AG09319 (cell line): ENCODE measurements around the gene PARS2.

ENCODE experiments used
- DNase-seq: peaks from one replicate; pipeline ENCODE4 v3.0.0-alpha.2; 2010; ENCODE audit warnings: low read depth; ENCODE audit errors: extremely low read depth
- TF ChIP-seq, protein P1 (sequence below): IDR thresholded peaks from 2 replicates; pipeline ENCODE4 v1.5.1; 2011; ENCODE audit warnings: low read depth, mild to moderate bottlenecking, inconsistent platforms, low read length, moderate library complexity

The PARS2 gene

GRCh38 chr1:54767526-54767925 is 3.2 kb upstream of the PARS2 start:
- TF ChIP-seq, protein P1, sequence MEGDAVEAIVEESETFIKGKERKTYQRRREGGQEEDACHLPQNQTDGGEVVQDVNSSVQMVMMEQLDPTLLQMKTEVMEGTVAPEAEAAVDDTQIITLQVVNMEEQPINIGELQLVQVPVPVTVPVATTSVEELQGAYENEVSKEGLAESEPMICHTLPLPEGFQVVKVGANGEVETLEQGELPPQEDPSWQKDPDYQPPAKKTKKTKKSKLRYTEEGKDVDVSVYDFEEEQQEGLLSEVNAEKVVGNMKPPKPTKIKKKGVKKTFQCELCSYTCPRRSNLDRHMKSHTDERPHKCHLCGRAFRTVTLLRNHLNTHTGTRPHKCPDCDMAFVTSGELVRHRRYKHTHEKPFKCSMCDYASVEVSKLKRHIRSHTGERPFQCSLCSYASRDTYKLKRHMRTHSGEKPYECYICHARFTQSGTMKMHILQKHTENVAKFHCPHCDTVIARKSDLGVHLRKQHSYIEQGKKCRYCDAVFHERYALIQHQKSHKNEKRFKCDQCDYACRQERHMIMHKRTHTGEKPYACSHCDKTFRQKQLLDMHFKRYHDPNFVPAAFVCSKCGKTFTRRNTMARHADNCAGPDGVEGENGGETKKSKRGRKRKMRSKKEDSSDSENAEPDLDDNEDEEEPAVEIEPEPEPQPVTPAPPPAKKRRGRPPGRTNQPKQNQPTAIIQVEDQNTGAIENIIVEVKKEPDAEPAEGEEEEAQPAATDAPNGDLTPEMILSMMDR: no peak

DNA sequence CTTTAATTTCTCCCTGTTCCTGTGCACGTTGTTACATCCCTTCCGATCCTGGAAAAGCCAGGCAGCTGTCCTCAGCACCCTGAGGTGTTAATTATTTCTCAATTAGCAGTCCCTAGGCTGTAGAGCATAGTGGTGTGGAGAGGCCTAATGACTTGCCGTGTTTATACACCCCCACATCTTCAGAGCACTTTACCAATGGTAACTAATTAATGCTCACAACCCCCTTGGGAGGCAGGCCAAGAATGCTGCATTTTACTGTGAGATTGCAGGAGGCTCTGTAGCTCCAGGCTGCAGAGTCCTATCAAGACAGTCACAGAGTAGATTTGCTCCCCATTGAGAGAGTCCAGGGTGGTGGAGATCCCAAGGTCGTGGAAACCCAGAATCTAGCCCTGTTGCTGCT is 2.4 kb upstream of the PARS2 start:
- TF ChIP-seq, protein P1: no peak
- DNase-seq: no peak

More at GRCh38 chr1:54767526-54767925, 3.2 kb upstream of the PARS2 start:
- no peak for DNase-seq

DNA sequence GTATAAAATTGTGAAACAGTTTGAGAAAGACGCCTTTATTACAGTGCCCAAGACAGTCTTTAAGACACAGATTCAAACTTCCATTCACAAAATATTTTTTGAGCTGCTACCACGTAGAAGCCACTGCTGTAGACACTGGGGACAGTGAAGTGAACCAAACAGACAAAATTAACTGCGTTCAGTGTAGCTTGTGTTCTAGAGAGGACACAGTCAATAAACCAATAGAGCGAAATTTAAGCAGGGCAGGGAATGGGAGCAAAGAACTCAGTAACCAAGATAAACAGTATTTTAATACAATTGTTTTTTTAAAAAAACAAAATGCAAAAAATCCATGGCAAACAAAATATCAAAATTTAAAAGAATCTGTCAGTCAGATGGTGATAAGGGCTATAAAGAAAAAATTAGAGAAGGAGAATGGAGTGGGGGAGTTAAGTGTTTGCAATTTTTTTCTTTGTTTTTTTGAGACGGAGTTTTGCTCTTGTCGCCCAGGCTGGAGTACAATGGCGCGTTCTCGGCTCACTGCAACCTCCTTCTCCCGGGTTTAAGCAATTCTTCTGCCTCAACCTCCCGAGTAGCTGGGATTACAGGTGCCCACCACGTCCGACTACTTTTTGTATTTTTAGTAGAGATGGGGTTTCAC is 719 bp upstream of the PARS2 start:
- DNase-seq: no peak
- TF ChIP-seq, protein P1: no peak

DNA sequence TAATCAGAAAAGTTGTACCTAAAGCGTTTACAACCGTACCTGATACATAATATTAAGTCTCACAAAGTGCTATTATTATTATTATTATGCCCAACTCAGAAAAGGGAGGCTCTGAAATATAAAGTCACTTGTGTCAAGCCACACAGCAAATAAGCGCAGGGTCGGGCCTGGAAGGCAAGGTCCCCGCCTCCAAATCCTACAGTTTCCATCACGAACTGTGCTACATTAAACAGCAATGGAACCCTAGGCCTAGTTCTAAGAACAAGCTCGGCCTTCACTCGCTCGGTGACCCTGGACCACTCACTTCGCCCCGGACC is 549 bp downstream of the PARS2 start:
- TF ChIP-seq, protein P1: no peak

GRCh38 chr1:54758678-54759348 is 5.5 kb downstream of the PARS2 start:
- no peak for DNase-seq
- TF ChIP-seq, protein P1: no peak

More for the DNA sequence above, 549 bp downstream of the PARS2 start:
- DNase-seq: no peak

DNA sequence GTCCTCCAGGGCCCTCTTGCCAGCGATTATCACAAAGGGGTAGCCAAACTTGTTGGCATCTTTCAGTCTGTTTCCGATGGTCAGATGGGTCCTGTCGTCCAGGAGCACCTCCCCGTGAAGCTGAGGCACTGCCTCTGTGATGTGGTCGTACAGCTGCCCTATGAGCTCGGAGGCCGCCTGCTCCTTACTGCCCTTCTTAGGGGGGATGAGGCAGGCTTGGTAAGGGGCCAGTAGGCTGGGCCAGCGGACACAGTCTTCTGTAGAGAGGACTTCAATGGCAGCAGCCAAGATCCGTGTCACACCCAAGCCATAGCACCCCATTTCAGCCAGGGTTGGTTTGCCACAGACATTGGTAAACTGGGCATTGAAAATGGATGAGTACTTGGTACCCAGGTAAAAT is 6.5 kb downstream of the PARS2 start:
- TF ChIP-seq, protein P1: no peak
- no peak for DNase-seq

DNA sequence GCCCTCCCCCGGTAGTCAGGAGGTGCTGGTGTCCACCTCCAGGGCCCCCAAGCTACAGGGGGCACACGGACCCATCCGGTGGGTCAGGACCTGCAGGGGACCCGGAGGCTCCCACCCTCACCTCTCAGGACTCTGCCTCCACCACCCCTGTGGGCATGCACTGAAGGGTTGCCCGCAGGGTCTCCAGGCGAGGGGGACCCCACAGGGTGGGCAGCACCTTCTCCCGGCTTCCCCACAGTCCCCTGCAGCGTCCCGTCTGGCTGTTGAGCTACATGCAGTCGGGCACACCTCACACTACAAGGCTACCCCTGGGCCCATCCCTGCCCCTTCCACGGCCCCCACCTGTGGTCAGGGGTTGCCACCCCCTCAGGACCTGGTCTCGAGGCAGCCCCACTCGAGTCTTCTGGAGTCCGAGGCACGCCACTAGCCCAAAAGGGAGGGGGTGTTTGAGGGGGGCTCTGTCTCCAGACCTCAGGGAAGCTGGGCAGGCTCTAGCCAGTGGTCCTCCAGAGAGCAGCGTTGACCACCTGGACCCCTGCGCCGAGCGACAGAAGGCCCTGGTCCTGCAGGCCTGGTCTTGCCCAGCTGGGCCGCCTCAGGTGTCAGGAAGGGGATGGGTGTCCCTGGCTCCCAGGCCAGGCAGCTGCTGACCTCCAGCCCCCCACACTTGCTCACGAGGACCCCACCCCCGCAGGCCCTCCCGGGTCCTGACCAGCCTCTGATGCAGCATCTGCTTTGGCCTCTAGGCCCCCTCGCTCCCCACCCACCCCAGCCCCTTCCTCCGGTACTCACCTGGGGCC is 9.6 kb downstream of the PARS2 start:
- no peak for DNase-seq
- TF ChIP-seq, protein P1: no peak
